ENCODE data around the gene MOB2. TPM values are rescaled to one million over a fixed set of nuclear protein-coding genes. Genes with fewer than 3 reads are reported as not detected.

The MOB2 gene
- total RNA-seq, 1 experiment from 2014 or later, result 21.8 TPM

GRCh38 chr11:1521382-1522080 lies 35.0 kb upstream of the MOB2 start:
- no peaks in the 10 kb centered on the region for H3K79me2 ChIP-seq (ENCODE audit: low read depth)
- TF ChIP-seq EZH2 (IDR thresholded peaks at IDR 0.05; ENCODE audit: low read depth), result no peak
- no peak for TF ChIP-seq CTCF (conservative IDR thresholded peaks at IDR 0.05)
- no peak overlapping the region for H3K4me2 ChIP-seq
- no peaks in the 10 kb centered on the region for H3K4me1 ChIP-seq (replicated peaks; ENCODE audit: insufficient read depth)
- no peaks in the 10 kb centered on the region for H3K9me3 ChIP-seq (ENCODE audit: insufficient read depth, low read depth)
- ChIA-PET CTCF (no interaction called here), POLR2A (ENCODE audit: unreplicated experiment) (no interaction called here)
- H3K4me3 ChIP-seq, result no peak overlapping the region
- H3K27me3 ChIP-seq (ENCODE audit: insufficient read depth, low read depth), result no peaks in the 10 kb centered on the region
- H3K27ac ChIP-seq, result no peak overlapping the region
- BruUV-seq (replicated peaks), result no TSS peak
- no peaks in the 10 kb centered on the region for H3K9me2 ChIP-seq (ENCODE audit: insufficient read depth)
- DNase-seq, result no peak
- intact Hi-C loops (cut with micrococcal nuclease; ENCODE audit: unreplicated experiment), result no loop called here
- no peaks in the 10 kb centered on the region for H3F3A ChIP-seq (ENCODE audit: insufficient read depth, low read depth)
- peaks cover 26% of the 10 kb centered on the region for H4K20me1 ChIP-seq (ENCODE audit: insufficient read depth)
- H3K36me3 ChIP-seq (ENCODE audit: low read depth), result no peaks in the 10 kb centered on the region
- no peak overlapping the region for H2AFZ ChIP-seq

- Histone ChIP-seq H3F3A (ENCODE audit: insufficient read depth, low read depth) (no peaks in the 10 kb centered on the region), H3K9me3 (ENCODE audit: insufficient read depth, low read depth) (no peaks in the 10 kb centered on the region), H3K27ac (no peak overlapping the region), H3K4me1 (replicated peaks; ENCODE audit: insufficient read depth) (no peaks in the 10 kb centered on the region), H2AFZ (no peak overlapping the region), H3K27me3 (ENCODE audit: insufficient read depth, low read depth) (no peaks in the 10 kb centered on the region), H3K4me3 (no peak overlapping the region), H3K9me2 (ENCODE audit: insufficient read depth) (no peaks in the 10 kb centered on the region), H3K36me3 (ENCODE audit: low read depth) (no peaks in the 10 kb centered on the region), H3K79me2 (ENCODE audit: low read depth) (no peaks in the 10 kb centered on the region), H4K20me1 (ENCODE audit: insufficient read depth) (peaks cover 33% of the 10 kb centered on the region), H3K4me2 (no peak overlapping the region)
- ChIA-PET CTCF (no interaction called here), POLR2A (ENCODE audit: unreplicated experiment) (no interaction called here)
- TF ChIP-seq EZH2 (IDR thresholded peaks at IDR 0.05; ENCODE audit: low read depth) (no peak), CTCF (conservative IDR thresholded peaks at IDR 0.05) (no peak)
- no peak for DNase-seq
- intact Hi-C loops (cut with micrococcal nuclease; ENCODE audit: unreplicated experiment), result no loop called here
- no TSS peak for BruUV-seq (replicated peaks)
Observed at GRCh38 chr11:1520663-1521267, 34.2 kb upstream of the MOB2 start.

GRCh38 chr11:1520209-1520662 lies 33.7 kb upstream of the MOB2 start:
- no peaks in the 10 kb centered on the region for H3K9me2 ChIP-seq (ENCODE audit: insufficient read depth)
- H3K79me2 ChIP-seq (ENCODE audit: low read depth), result no peaks in the 10 kb centered on the region
- no peak for DNase-seq
- ChIA-PET POLR2A (ENCODE audit: unreplicated experiment) (no interaction called here), CTCF (no interaction called here)
- H3F3A ChIP-seq (ENCODE audit: insufficient read depth, low read depth), result no peaks in the 10 kb centered on the region
- intact Hi-C loops (cut with micrococcal nuclease; ENCODE audit: unreplicated experiment), result no loop called here
- H3K4me1 ChIP-seq (replicated peaks; ENCODE audit: insufficient read depth), result no peaks in the 10 kb centered on the region
- no peak for TF ChIP-seq CTCF (conservative IDR thresholded peaks at IDR 0.05)
- no peak for TF ChIP-seq EZH2 (IDR thresholded peaks at IDR 0.05; ENCODE audit: low read depth)
- no peak overlapping the region for H3K4me3 ChIP-seq
- no TSS peak for BruUV-seq (replicated peaks)
- H4K20me1 ChIP-seq (ENCODE audit: insufficient read depth), result peaks cover 39% of the 10 kb centered on the region
- no peak overlapping the region for H3K4me2 ChIP-seq
- H2AFZ ChIP-seq, result no peak overlapping the region
- no peak overlapping the region for H3K27ac ChIP-seq
- no peaks in the 10 kb centered on the region for H3K9me3 ChIP-seq (ENCODE audit: insufficient read depth, low read depth)
- no peaks in the 10 kb centered on the region for H3K36me3 ChIP-seq (ENCODE audit: low read depth)
- no peaks in the 10 kb centered on the region for H3K27me3 ChIP-seq (ENCODE audit: insufficient read depth, low read depth)

Measured in PC-9 (cell line).